AG04449 (cell line): ENCODE data around the gene PTPRF.

Source experiments
- CTCF ChIA-PET: fragments of 350-600 bp; formaldehyde crosslinking; extraction: SDS; loops from one replicate; lab custom pipeline; 2021; ENCODE audit warnings: antibody characterized with exemption; lab: Yijun Ruan, JAX
- POLR2A ChIA-PET: fragments of 400-600, 350-600 bp; formaldehyde crosslinking; extraction: SDS; loops from one replicate; lab custom pipeline; 2020; ENCODE audit warnings: antibody characterized with exemption, inconsistent platforms; lab: Yijun Ruan, JAX
- DNase-seq: peaks from one replicate; pipeline ENCODE4 v3.0.0-alpha.2; 2010; ENCODE audit warnings: low read depth, low spot score
- H3K4me3 ChIP-seq: 2 replicates; pipeline ENCODE4 v1.5.1; 2011; ENCODE audit warnings: low read depth, mild to moderate bottlenecking, control low read depth, low read length
- CTCF ChIP-seq: IDR thresholded peaks from one replicate; pipeline ENCODE4 v1.5.1; 2011; ENCODE audit warnings: mild to moderate bottlenecking, moderate library complexity, low read length, control low read depth, inconsistent platforms; ENCODE audit not compliant: insufficient read depth; ENCODE audit errors: missing control alignments

Gene PTPRF

GRCh38 chr1:43520100-43520778 is 10.4 kb upstream of the PTPRF start:
- DNase-seq, result no peak

DNA sequence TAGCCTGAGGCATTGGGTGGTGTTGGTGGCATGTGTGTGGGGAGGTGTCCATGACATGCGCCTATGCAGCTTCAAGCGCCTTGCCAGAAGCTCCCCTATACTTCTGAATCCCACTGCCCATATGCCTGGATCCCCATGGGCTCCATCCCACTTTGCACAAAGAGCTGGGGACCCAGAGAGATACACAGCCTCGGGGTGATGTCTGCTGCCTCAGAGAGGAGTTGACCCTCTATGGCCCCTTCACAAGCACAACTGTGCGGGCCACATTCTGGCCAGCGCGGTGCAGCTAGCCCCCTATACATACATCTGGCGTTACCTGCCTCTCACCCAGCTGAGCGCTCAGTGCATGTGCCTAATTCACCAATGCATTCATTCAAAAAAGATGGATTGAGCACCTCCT is 9.6 kb upstream of the PTPRF start:
- H3K4me3 ChIP-seq, result no peak overlapping the region
- POLR2A ChIA-PET, result no interaction called here
- CTCF ChIA-PET, result interaction anchor here (2.0 kb wide), 1 partner anchor 9 kb away, joined by 18 read pairs; the partner anchor contains the start of gene PTPRF
- no peak for TF ChIP-seq CTCF
- DNase-seq, result no peak

More at GRCh38 chr1:43520100-43520778, 10.4 kb upstream of the PTPRF start:
- CTCF ChIA-PET, result interaction anchor here (2.0 kb wide), 1 partner anchor 10 kb away, joined by 18 read pairs; the partner anchor contains the start of gene PTPRF
- POLR2A ChIA-PET, result no interaction called here
- no peak for TF ChIP-seq CTCF
- H3K4me3 ChIP-seq, result no peak overlapping the region

- CTCF ChIA-PET, result interaction anchor here (2.0 kb wide), 1 partner anchor 8 kb away, joined by 18 read pairs; the partner anchor contains the start of gene PTPRF
- no peak for TF ChIP-seq CTCF
- POLR2A ChIA-PET, result no interaction called here
Measured at GRCh38 chr1:43521756-43522155, 8.9 kb upstream of the PTPRF start.

GRCh38 chr1:43522431-43522775 is 8.3 kb upstream of the PTPRF start:
- POLR2A ChIA-PET, result no interaction called here
- no peak for DNase-seq
- CTCF ChIA-PET, result interaction anchor here (0.6 kb wide), 1 partner anchor 252 kb away, joined by 3 read pairs; no protein-coding TSS in a partner anchor
- H3K4me3 ChIP-seq, result no peak overlapping the region
- no peak for TF ChIP-seq CTCF

More at GRCh38 chr1:43521756-43522155, 8.9 kb upstream of the PTPRF start:
- H3K4me3 ChIP-seq, result no peak overlapping the region
- DNase-seq, result no peak

- no peak for DNase-seq
- TF ChIP-seq CTCF, result no peak
- ChIA-PET CTCF (interaction anchor here (0.6 kb wide), 1 partner anchor 252 kb away, joined by 3 read pairs; no protein-coding TSS in a partner anchor), POLR2A (no interaction called here)
- no peak overlapping the region for H3K4me3 ChIP-seq
Measured at GRCh38 chr1:43522776-43523480, 7.8 kb upstream of the PTPRF start.

- no peak for TF ChIP-seq CTCF
- ChIA-PET CTCF (interaction anchor here (1.1 kb wide), 1 partner anchor 410 kb away, joined by 3 read pairs; no protein-coding TSS in a partner anchor), POLR2A (no interaction called here)
- DNase-seq, result no peak
- H3K4me3 ChIP-seq, result no peak overlapping the region
Measured at GRCh38 chr1:43524804-43525203, 5.9 kb upstream of the PTPRF start.
